Measurements from ENCODE around the gene SARM1.

GRCh38 chr17:28402844-28403243 lies 31.4 kb downstream of the SARM1 start:
- TF ChIP-seq CTCF (IDR thresholded peaks at IDR 0.05; ENCODE audit: insufficient read depth, low read depth, low read length) (no peak), EZH2 (IDR thresholded peaks at IDR 0.05; ENCODE audit: insufficient read depth, low read length) (no peak)

Measured in astrocyte (in vitro differentiated cells and primary cell).